ENCODE measurements around the gene MYO15A.

MYO15A gene

DNA sequence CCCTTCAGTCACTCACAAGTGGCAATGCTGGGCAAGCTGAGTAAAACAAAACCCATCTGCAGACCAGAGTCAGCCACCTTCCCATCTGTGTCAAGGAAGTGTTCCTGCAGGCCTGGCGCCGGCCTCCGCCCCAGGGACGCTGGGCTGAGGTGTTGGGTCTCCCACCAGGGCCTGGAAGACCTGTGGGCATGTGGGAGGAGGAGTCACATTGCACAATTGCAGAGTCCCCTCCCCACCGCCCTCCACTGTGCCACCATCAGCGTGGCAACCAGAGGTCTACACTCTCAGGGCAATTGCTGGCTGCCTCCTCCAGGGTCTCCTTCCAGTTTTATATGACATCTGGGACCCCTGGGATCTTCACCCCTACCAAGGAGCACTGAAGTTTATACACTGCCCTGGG lies 3.0 kb upstream of the MYO15A start (continued):
- TF ChIP-seq ZNF776 (tag by site-specific recombination; IDR thresholded peaks at IDR 0.05; ENCODE audit: borderline replicate concordance), result no peak

DNA sequence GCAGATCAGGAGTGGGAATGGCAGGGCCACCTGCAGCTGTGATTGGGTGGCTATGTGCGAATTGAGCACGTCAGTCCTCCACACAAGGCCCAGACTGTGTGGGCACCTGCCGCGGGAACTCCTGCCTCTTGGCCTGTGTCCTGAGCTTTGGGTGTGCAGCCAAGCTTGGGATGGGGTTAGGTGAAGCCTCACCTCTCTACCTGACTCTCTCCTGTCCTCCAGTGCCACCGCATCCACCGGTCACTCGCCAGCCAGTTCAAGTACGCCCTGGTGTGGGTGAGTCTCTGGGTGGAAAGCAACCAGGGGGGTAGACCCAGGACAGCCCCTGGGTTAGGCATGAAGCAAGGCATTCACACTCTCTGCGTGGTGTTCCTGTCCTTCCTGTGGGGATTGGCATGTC lies 2.3 kb upstream of the MYO15A start:
- no peak overlapping the region for H3K27ac ChIP-seq (ENCODE audit: extremely low read depth, low read depth, low read length)
- H3K36me3 ChIP-seq (ENCODE audit: control insufficient read depth in 2 of 2, insufficient read depth in 1 of 2, low read length in 2 of 2), result peaks cover 6 to 60% of the 10 kb centered on the region in 2 experiments; a peak in 2 of 3 replicates
- ChIA-PET CTCF (no interaction called here), POLR2A (no interaction called here)
- 0 out of 2 replicates have a peak, but pooled peaks have one; percentile 19 for TF ChIP-seq GLIS2 (tag by site-specific recombination; IDR thresholded peaks at IDR 0.05)
- TF ChIP-seq, protein P1, sequence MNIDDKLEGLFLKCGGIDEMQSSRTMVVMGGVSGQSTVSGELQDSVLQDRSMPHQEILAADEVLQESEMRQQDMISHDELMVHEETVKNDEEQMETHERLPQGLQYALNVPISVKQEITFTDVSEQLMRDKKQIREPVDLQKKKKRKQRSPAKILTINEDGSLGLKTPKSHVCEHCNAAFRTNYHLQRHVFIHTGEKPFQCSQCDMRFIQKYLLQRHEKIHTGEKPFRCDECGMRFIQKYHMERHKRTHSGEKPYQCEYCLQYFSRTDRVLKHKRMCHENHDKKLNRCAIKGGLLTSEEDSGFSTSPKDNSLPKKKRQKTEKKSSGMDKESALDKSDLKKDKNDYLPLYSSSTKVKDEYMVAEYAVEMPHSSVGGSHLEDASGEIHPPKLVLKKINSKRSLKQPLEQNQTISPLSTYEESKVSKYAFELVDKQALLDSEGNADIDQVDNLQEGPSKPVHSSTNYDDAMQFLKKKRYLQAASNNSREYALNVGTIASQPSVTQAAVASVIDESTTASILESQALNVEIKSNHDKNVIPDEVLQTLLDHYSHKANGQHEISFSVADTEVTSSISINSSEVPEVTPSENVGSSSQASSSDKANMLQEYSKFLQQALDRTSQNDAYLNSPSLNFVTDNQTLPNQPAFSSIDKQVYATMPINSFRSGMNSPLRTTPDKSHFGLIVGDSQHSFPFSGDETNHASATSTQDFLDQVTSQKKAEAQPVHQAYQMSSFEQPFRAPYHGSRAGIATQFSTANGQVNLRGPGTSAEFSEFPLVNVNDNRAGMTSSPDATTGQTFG (tag by site-specific recombination; IDR thresholded peaks at IDR 0.05; ENCODE audit: borderline replicate concordance), result no peak
- H3K4me1 ChIP-seq (ENCODE audit: control insufficient read depth, insufficient read depth, low read length), result no peaks in the 10 kb centered on the region
- H3K4me3 ChIP-seq (ENCODE audit: low read depth, low read length), result no peak overlapping the region
- H3K9me3 ChIP-seq (ENCODE audit: control insufficient read depth, insufficient read depth, low read depth, low read length), result no peaks in the 10 kb centered on the region

DNA sequence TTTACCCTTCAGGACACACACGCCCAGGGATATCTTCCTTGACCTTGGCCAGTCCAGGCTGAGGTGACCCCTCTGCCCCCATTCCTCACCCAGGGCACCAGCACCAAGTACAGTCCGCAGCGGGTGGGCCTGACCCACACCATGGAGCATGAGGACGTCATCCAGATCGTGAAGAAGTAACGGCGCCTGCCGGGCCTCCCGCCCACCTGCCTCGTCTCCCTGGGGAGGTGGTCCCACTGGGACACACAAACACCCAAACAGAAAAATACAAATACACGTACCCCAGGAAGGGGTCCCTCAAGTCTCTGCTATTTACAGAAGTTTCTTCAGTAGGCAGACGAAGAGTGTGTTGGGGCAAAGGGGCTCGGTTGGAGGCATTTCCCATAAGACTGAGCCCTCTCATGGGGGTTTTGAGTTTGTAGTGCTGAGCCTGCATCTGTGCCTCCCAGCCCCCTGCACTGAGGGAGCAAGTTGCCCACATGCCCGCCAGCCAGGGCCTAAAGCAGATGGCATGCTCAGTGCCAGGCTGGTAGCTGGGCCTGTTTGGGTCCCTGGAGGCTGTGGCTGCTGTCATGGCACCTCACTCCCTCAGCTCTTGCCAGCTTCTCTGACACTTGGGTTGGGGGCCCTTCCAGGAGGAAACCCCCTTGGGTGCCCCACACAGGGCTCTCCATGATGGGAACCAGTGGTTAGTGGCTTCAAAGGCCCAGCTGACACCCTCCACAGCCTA lies 1.3 kb upstream of the MYO15A start:
- TF ChIP-seq HOXD13 (CRISPR knock-in tag; IDR thresholded peaks at IDR 0.05; ENCODE audit: borderline replicate concordance), result no peak
- TF ChIP-seq ZNF391 (tag by site-specific recombination; IDR thresholded peaks at IDR 0.05; ENCODE audit: borderline replicate concordance, low read depth), result no peak
- no peak for TF ChIP-seq ZFP37 (tag by site-specific recombination; IDR thresholded peaks at IDR 0.05)
- no peak for TF ChIP-seq ZNF677 (tag by site-specific recombination; IDR thresholded peaks at IDR 0.05)
- TF ChIP-seq, protein P2, sequence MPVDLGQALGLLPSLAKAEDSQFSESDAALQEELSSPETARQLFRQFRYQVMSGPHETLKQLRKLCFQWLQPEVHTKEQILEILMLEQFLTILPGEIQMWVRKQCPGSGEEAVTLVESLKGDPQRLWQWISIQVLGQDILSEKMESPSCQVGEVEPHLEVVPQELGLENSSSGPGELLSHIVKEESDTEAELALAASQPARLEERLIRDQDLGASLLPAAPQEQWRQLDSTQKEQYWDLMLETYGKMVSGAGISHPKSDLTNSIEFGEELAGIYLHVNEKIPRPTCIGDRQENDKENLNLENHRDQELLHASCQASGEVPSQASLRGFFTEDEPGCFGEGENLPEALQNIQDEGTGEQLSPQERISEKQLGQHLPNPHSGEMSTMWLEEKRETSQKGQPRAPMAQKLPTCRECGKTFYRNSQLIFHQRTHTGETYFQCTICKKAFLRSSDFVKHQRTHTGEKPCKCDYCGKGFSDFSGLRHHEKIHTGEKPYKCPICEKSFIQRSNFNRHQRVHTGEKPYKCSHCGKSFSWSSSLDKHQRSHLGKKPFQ (tag by site-specific recombination; IDR thresholded peaks at IDR 0.05), result no peak
- TF ChIP-seq ZNF510 (tag by site-specific recombination; IDR thresholded peaks at IDR 0.05; ENCODE audit: insufficient replicate concordance), result no peak
- TF ChIP-seq, protein P3, sequence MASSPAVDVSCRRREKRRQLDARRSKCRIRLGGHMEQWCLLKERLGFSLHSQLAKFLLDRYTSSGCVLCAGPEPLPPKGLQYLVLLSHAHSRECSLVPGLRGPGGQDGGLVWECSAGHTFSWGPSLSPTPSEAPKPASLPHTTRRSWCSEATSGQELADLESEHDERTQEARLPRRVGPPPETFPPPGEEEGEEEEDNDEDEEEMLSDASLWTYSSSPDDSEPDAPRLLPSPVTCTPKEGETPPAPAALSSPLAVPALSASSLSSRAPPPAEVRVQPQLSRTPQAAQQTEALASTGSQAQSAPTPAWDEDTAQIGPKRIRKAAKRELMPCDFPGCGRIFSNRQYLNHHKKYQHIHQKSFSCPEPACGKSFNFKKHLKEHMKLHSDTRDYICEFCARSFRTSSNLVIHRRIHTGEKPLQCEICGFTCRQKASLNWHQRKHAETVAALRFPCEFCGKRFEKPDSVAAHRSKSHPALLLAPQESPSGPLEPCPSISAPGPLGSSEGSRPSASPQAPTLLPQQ (tag by site-specific recombination; IDR thresholded peaks at IDR 0.05), result no peak
- no peak for TF ChIP-seq KLF10 (tag by site-specific recombination; IDR thresholded peaks at IDR 0.05)
- Histone ChIP-seq H3K9me3 (ENCODE audit: control insufficient read depth, insufficient read depth, low read depth, low read length) (no peaks in the 10 kb centered on the region), H3K4me1 (ENCODE audit: control insufficient read depth, insufficient read depth, low read length) (no peaks in the 10 kb centered on the region), H3K4me3 (ENCODE audit: low read depth, low read length) (no peak overlapping the region), H3K27ac (ENCODE audit: extremely low read depth, low read depth, low read length) (no peak overlapping the region), H3K36me3 (ENCODE audit: control insufficient read depth in 2 of 2, insufficient read depth in 1 of 2, low read length in 2 of 2) (peaks cover 6 to 51% of the 10 kb centered on the region in 2 experiments; a peak in 2 of 3 replicates)
- POLR2A ChIA-PET, result no interaction called here
- CTCF ChIA-PET, result interaction anchor here (0.6 kb wide), 1 partner anchor 35 kb away, joined by 4 read pairs; no protein-coding TSS in a partner anchor

- 0 out of 2 replicates have a peak, but pooled peaks have one; percentile 18 for TF ChIP-seq GLIS2 (tag by site-specific recombination; IDR thresholded peaks at IDR 0.05)
- TF ChIP-seq ZIC2 (tag by site-specific recombination; IDR thresholded peaks at IDR 0.05), result 0 out of 2 replicates have a peak, but pooled peaks have one; percentile 6
- TF ChIP-seq, protein P4, sequence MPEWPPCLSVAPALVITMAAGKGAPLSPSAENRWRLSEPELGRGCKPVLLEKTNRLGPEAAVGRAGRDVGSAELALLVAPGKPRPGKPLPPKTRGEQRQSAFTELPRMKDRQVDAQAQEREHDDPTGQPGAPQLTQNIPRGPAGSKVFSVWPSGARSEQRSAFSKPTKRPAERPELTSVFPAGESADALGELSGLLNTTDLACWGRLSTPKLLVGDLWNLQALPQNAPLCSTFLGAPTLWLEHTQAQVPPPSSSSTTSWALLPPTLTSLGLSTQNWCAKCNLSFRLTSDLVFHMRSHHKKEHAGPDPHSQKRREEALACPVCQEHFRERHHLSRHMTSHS (tag by site-specific recombination; IDR thresholded peaks at IDR 0.05), result no peak
- 0 out of 2 replicates have a peak, but pooled peaks have one; percentile 28 for TF ChIP-seq GLIS1 (tag by site-specific recombination; IDR thresholded peaks at IDR 0.05)
- Histone ChIP-seq H3K4me1 (ENCODE audit: control insufficient read depth, insufficient read depth, low read length) (no peaks in the 10 kb centered on the region), H3K4me3 (ENCODE audit: low read depth, low read length) (no peak overlapping the region), H3K27ac (ENCODE audit: extremely low read depth, low read depth, low read length) (no peak overlapping the region), H3K36me3 (ENCODE audit: control insufficient read depth in 2 of 2, insufficient read depth in 1 of 2, low read length in 2 of 2) (peaks cover 6 to 45% of the 10 kb centered on the region in 2 experiments; a peak in 2 of 3 replicates), H3K9me3 (ENCODE audit: control insufficient read depth, insufficient read depth, low read depth, low read length) (no peaks in the 10 kb centered on the region)
- ChIA-PET CTCF (no interaction called here), POLR2A (no interaction called here)
These were observed 585 bp upstream of the MYO15A start for GRCh38 chr17:18107971-18108370.

Data from HEK293 (cell line).